WTC11 (cell line): ENCODE data around the gene MACC1. TPM values are rescaled to one million over a fixed set of nuclear protein-coding genes. Genes with fewer than 3 reads are reported as not detected.
A peak's percentile ranks its signal among the peaks of the same experiment; 100 is the strongest.

ENCODE experiments used
- ATAC-seq: fragments of 200-7000 bp; cut with Tn5 transposase; 2 replicates; pipeline ENCODE4 v1.10.0; 2021; ENCODE audit warnings: mild to moderate bottlenecking, moderate library complexity
- CTCF ChIA-PET: fragments of 300-600 bp; sonication (Branson Sonifier 250); formaldehyde crosslinking; loops from one replicate; lab custom pipeline; 2021; ENCODE audit warnings: antibody characterized with exemption; lab: Charles Lee
- POLR2A ChIA-PET: fragments of 350-600 bp; sonication (Branson Sonifier 250); formaldehyde crosslinking; loops from one replicate; lab custom pipeline; 2021; ENCODE audit warnings: antibody characterized with exemption; lab: Charles Lee
- DNase-seq: peaks from one replicate; pipeline ENCODE4 v3.0.0; 2021; ENCODE audit warnings: low spot score
- H3K27ac Mint-ChIP-seq: 2 replicates; pipeline ENCODE4 v1.8.0; 2021; ENCODE audit warnings: mixed read lengths
- H3K27me3 Mint-ChIP-seq: 2 replicates; pipeline ENCODE4 v1.8.0; 2021; ENCODE audit warnings: low read depth, mild to moderate bottlenecking, moderate library complexity, mixed read lengths
- H3K36me3 Mint-ChIP-seq: 2 replicates; pipeline ENCODE4 v1.8.0; 2021; ENCODE audit warnings: mixed read lengths
- H3K4me1 Mint-ChIP-seq: 2 replicates; pipeline ENCODE4 v1.8.0; 2022; ENCODE audit warnings: mixed read lengths
- H3K4me3 Mint-ChIP-seq: 2 replicates; pipeline ENCODE4 v1.8.0; 2021; ENCODE audit warnings: mild to moderate bottlenecking, moderate library complexity, mixed read lengths
- H3K9me3 Mint-ChIP-seq: 2 replicates; pipeline ENCODE4 v1.8.0; 2021; ENCODE audit warnings: mixed read lengths
- CDX4 ChIP-seq: fragments of 250-450 bp; sonication (Bioruptor Pico); IDR thresholded peaks from 2 replicates; pipeline ENCODE4 v1.9.0; 2021; ENCODE audit warnings: moderate library complexity, mild to moderate bottlenecking, inconsistent platforms, borderline replicate concordance
- CREB1 ChIP-seq: sonication (generic); formaldehyde crosslinking; IDR thresholded peaks from 2 replicates; pipeline ENCODE4 v1.8.0; 2023; ENCODE audit warnings: mild to moderate bottlenecking, missing genetic modification reagents
- E2F1 ChIP-seq: sonication (generic); formaldehyde crosslinking; IDR thresholded peaks from 2 replicates; pipeline ENCODE4 v1.8.0; 2022; ENCODE audit warnings: mild to moderate bottlenecking, missing genetic modification reagents
- E2F4 ChIP-seq: sonication (generic); formaldehyde crosslinking; IDR thresholded peaks from 2 replicates; pipeline ENCODE4 v1.8.1; 2022; ENCODE audit warnings: low read depth, mild to moderate bottlenecking, moderate library complexity, missing genetic modification reagents, borderline replicate concordance
- ELF4 ChIP-seq: sonication (generic); formaldehyde crosslinking; IDR thresholded peaks from 2 replicates; pipeline ENCODE4 v1.8.1; 2022; ENCODE audit warnings: low read depth, mild to moderate bottlenecking, moderate library complexity, missing genetic modification reagents
- ERG ChIP-seq: fragments of 250-450 bp; sonication (Bioruptor Pico); IDR thresholded peaks from 2 replicates; pipeline ENCODE4 v1.8.0; 2021; ENCODE audit warnings: mild to moderate bottlenecking
- ESRRA ChIP-seq: sonication (generic); formaldehyde crosslinking; IDR thresholded peaks from 2 replicates; pipeline ENCODE4 v1.8.1; 2022; ENCODE audit warnings: mild to moderate bottlenecking, missing genetic modification reagents, borderline replicate concordance
- ETV6 ChIP-seq: sonication (generic); formaldehyde crosslinking; IDR thresholded peaks from 2 replicates; pipeline ENCODE4 v1.8.1; 2022; ENCODE audit warnings: mild to moderate bottlenecking, missing genetic modification reagents
- FOXJ3 ChIP-seq: sonication (generic); formaldehyde crosslinking; IDR thresholded peaks from 2 replicates; pipeline ENCODE4 v1.9.0; 2021; ENCODE audit warnings: missing genetic modification reagents, mild to moderate bottlenecking, borderline replicate concordance
- GRHL2 ChIP-seq: fragments of 250-450 bp; sonication (Bioruptor Pico); IDR thresholded peaks from 2 replicates; pipeline ENCODE4 v1.8.0; 2022; ENCODE audit warnings: mild to moderate bottlenecking, moderate library complexity; ENCODE audit not compliant: insufficient replicate concordance, severe bottlenecking
- IRF1 ChIP-seq: sonication (generic); formaldehyde crosslinking; IDR thresholded peaks from 2 replicates; pipeline ENCODE4 v1.8.0; 2023; ENCODE audit warnings: missing genetic modification reagents
- IRF2 ChIP-seq: sonication (generic); formaldehyde crosslinking; IDR thresholded peaks from 2 replicates; pipeline ENCODE4 v1.8.0; 2022; ENCODE audit warnings: low read depth, missing genetic modification reagents, borderline replicate concordance
- KAT7 ChIP-seq: sonication (generic); formaldehyde crosslinking; IDR thresholded peaks from 2 replicates; pipeline ENCODE4 v1.8.1; 2023; ENCODE audit warnings: missing genetic modification reagents, mild to moderate bottlenecking, borderline replicate concordance
- MLX ChIP-seq: sonication (generic); formaldehyde crosslinking; IDR thresholded peaks from 2 replicates; pipeline ENCODE4 v1.8.1; 2023; ENCODE audit warnings: mild to moderate bottlenecking, missing genetic modification reagents, moderate library complexity
- NR2C2 ChIP-seq: sonication (generic); formaldehyde crosslinking; IDR thresholded peaks from 2 replicates; pipeline ENCODE4 v1.8.0; 2022; ENCODE audit warnings: mild to moderate bottlenecking, missing genetic modification reagents
- PRDM15 ChIP-seq: sonication (generic); formaldehyde crosslinking; IDR thresholded peaks from 2 replicates; pipeline ENCODE4 v1.8.0; 2022; ENCODE audit warnings: missing genetic modification reagents
- PRRX2 ChIP-seq: fragments of 250-450 bp; sonication (Bioruptor Pico); IDR thresholded peaks from 2 replicates; pipeline ENCODE4 v1.8.0; 2021; ENCODE audit warnings: mild to moderate bottlenecking
- SMAD3 ChIP-seq: sonication (generic); formaldehyde crosslinking; IDR thresholded peaks from 2 replicates; pipeline ENCODE4 v1.8.0; 2022; ENCODE audit warnings: missing genetic modification reagents, mild to moderate bottlenecking, borderline replicate concordance
- TEAD4 ChIP-seq: sonication (generic); formaldehyde crosslinking; IDR thresholded peaks from 2 replicates; pipeline ENCODE4 v1.8.0; 2022; ENCODE audit warnings: mild to moderate bottlenecking, missing genetic modification reagents
- TP53 ChIP-seq: sonication (generic); formaldehyde crosslinking; IDR thresholded peaks from 2 replicates; pipeline ENCODE4 v1.8.1; 2023; ENCODE audit warnings: mild to moderate bottlenecking, missing genetic modification reagents
- ZNF138 ChIP-seq: sonication (generic); formaldehyde crosslinking; conservative IDR thresholded peaks from 2 replicates; pipeline ENCODE4 v1.8.1; 2022; ENCODE audit warnings: mild to moderate bottlenecking, moderate library complexity, missing genetic modification reagents
- ZNF219 ChIP-seq: sonication (generic); formaldehyde crosslinking; IDR thresholded peaks from 2 replicates; pipeline ENCODE4 v1.8.0; 2023; ENCODE audit warnings: missing genetic modification reagents, mild to moderate bottlenecking, borderline replicate concordance
- ZNF263 ChIP-seq: sonication (generic); formaldehyde crosslinking; IDR thresholded peaks from 2 replicates; pipeline ENCODE4 v1.8.1; 2022; ENCODE audit warnings: low read depth, mild to moderate bottlenecking, moderate library complexity, missing genetic modification reagents
- ZNF396 ChIP-seq: fragments of 250-450 bp; sonication (Bioruptor Pico); IDR thresholded peaks from 2 replicates; pipeline ENCODE4 v1.8.0; 2021; ENCODE audit warnings: mild to moderate bottlenecking, moderate library complexity, borderline replicate concordance
- total RNA-seq: library from RNA; stranded (reverse); gene quantifications from 3 replicates; pipeline ENCODE4 v1.2.3, GENCODE V29; 2021

The MACC1 gene
- total RNA-seq, 1 experiment from 2014 or later = 14.6 TPM

GRCh38 chr7:20200361-20200760 lies 16.8 kb downstream of the MACC1 start:
- H3K9me3 Mint-ChIP-seq = no peaks in the 10 kb centered on the region
- no peak for DNase-seq
- H3K36me3 Mint-ChIP-seq = no peaks in the 10 kb centered on the region; the same call in 1 of the 2 replicates
- H3K27me3 Mint-ChIP-seq = no peaks in the 10 kb centered on the region
- peaks cover 27% of the 10 kb centered on the region for H3K4me1 Mint-ChIP-seq
- no peak overlapping the region for H3K27ac Mint-ChIP-seq
- TF ChIP-seq E2F4 (CRISPR knock-in tag) = no peak
- no peak for TF ChIP-seq ZNF263 (CRISPR knock-in tag)
- no peak for TF ChIP-seq MLX (CRISPR knock-in tag)
- TF ChIP-seq GRHL2 = no peak
- no peak for TF ChIP-seq TEAD4 (CRISPR knock-in tag)
- TF ChIP-seq TP53 (CRISPR knock-in tag) = no peak
- no peak for TF ChIP-seq PRDM15
- no peak for TF ChIP-seq SMAD3 (CRISPR knock-in tag)
- TF ChIP-seq ELF4 = no peak
- TF ChIP-seq, all 79 proteins: peak for 0
- no peak overlapping the region for H3K4me3 Mint-ChIP-seq
- ChIA-PET CTCF (no interaction called here), POLR2A (no interaction called here)
- ATAC-seq = no peak

GRCh38 chr7:20199015-20199737 lies 18.0 kb downstream of the MACC1 start:
- no peak overlapping the region for H3K4me3 Mint-ChIP-seq
- TF ChIP-seq IRF1 (CRISPR knock-in tag) = no peak
- TF ChIP-seq ZNF138 (CRISPR knock-in tag) = no peak
- no peak for TF ChIP-seq ERG (CRISPR knock-in tag)
- TF ChIP-seq ESRRA (CRISPR knock-in tag) = no peak
- TF ChIP-seq CREB1 (CRISPR knock-in tag) = no peak
- TF ChIP-seq PRRX2 (CRISPR knock-in tag) = no peak
- TF ChIP-seq ZNF219 (CRISPR knock-in tag) = no peak
- no peak for TF ChIP-seq ETV6 (CRISPR knock-in tag)
- no peak for TF ChIP-seq E2F1 (CRISPR knock-in tag)
- no peak for TF ChIP-seq NR2C2 (CRISPR knock-in tag)
- no peak for TF ChIP-seq IRF2 (CRISPR knock-in tag)
- TF ChIP-seq FOXJ3 (CRISPR knock-in tag) = no peak
- TF ChIP-seq ZNF396 (CRISPR knock-in tag) = no peak
- no peak for TF ChIP-seq KAT7 (CRISPR knock-in tag)
- no peak for TF ChIP-seq CDX4 (CRISPR knock-in tag)

More at GRCh38 chr7:20199015-20199737, 18.0 kb downstream of the MACC1 start:
- no peaks in the 10 kb centered on the region; the same call in 1 of the 2 replicates for H3K36me3 Mint-ChIP-seq
- POLR2A ChIA-PET = no interaction called here
- ATAC-seq (peak; percentile 18; the same call in 1 of the 2 replicates), DNase-seq (no peak)
- no peaks in the 10 kb centered on the region for H3K27me3 Mint-ChIP-seq
- H3K27ac Mint-ChIP-seq = peak overlapping the region; percentile 33
- H3K4me1 Mint-ChIP-seq = peaks cover 29% of the 10 kb centered on the region
- H3K9me3 Mint-ChIP-seq = no peaks in the 10 kb centered on the region
- CTCF ChIA-PET = interaction anchor here (0.8 to 1.6 kb wide), 5 partner anchors 68 to 485 kb away, joined by 3 to 11 read pairs (median 4); no protein-coding TSS in a partner anchor
